Measurements from ENCODE around the gene WSCD2.
A peak's percentile ranks its signal among the peaks of the same experiment; 100 is the strongest.

The WSCD2 gene

DNA sequence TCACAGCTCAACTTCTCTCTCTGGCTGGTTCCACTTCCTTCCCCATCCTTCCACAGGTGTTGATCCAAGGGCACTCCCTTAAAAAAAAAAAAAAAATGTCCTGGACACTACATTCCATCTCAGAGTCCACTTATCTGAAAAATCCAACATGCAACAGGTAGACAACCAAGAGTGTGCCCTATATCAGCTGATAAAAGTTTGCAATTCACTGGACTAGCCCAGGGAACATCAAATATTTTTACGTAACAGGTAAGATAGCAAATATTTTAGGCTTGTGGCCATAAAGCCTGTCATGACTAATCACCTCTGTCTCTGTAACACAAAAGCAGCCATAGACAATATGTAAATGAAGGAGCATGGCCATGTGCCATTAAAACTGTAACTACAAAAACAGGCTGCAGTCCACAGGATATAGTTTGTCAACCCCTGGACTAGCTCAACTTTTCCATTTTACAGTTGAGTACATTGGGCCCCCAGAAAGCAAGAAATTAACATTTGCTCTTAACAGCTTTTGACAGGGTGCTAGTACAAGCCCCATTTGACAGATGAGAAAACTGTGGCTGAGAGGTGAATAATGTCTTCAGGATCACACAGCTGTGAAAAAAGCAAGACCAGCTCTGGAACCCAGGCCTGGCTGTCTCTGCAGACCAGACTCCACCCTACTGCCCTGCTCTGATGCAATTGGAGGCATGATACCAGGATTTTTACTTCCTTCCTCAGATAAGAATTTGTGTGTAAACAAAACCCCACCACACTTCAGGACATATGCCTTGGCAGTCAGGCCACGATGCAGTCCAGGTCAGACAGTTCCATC, 141.2 kb downstream of the WSCD2 start:
- DNase-seq (ENCODE audit: low spot score): no peak

DNA sequence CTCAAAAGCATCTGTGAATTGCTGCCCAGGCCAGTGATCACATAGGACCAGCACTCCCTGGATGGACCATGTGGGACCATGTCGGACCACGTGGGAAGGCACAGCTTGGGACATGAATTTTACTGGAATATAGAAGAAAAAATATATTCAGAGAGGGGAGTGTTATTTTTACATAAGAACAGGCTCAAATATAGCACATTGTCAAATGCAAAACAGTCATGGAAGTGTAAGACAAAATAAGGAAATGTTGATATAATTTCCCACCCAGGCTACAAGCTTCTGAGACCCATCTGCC, 141.7 kb downstream of the WSCD2 start:
- DNase-seq (ENCODE audit: low spot score): no peak

DNA sequence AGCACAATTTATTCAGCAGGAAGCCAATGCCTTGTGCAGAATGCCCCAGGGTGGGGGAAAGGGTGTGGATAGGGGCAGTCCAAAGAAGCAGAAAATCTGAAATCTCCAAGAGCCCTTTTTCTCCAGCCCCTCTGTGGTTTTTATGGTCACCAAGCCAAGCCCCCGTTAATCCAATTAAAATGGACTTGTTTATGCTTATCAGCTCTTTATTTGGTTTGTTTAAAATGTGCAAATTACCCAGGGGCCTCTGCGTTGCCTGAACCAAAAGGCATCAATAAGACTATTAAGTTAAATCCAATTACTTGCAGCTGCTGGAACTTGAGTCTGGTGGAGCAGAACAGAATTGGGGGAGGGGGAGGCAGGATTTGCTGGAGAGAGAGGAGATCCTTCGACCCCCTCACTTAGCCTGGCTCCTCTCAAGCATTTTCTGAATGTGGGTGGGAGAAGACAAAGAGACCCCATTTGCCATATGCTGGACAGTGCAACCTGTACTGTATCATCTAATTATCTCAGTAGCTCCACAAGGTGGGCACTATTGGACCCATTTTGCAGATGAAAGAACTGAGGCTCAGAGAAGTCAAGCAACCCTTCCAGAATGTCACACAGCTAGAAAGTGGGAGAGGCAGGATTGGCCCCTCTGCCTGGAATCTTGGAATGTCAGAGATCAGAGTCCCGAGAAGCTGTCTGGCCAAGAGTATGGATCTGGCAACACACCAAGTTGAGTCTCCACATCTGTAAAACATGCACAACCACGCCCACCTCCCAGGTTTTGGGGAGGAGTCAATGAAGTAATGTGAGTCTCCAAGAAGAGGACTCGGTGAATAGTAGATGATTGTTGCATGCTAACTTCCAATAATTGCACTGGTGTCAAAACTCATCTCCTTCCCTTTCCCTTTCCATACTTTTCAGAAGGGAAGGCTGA, 143.1 kb downstream of the WSCD2 start:
- no peak for DNase-seq (ENCODE audit: low spot score)

DNA sequence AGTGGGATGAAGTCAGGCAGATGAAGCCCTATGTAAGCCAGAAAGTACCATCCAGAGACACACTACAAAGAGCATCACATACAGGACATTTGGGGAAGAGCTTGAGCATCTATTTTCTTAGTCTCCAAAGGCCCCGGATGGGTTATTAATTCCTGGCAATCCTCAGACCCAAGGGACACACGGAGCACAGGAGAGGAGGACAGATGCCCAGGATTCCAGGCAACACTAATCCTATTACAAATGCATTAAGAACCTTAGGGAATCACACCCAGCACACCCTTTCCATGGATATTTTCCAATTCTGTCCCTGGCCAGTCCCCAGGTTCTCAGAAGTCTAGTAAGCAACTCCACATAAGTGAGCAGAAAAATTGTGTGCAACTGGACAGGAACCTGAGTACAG, 144.1 kb downstream of the WSCD2 start:
- no peak for DNase-seq (ENCODE audit: low spot score)

DNA sequence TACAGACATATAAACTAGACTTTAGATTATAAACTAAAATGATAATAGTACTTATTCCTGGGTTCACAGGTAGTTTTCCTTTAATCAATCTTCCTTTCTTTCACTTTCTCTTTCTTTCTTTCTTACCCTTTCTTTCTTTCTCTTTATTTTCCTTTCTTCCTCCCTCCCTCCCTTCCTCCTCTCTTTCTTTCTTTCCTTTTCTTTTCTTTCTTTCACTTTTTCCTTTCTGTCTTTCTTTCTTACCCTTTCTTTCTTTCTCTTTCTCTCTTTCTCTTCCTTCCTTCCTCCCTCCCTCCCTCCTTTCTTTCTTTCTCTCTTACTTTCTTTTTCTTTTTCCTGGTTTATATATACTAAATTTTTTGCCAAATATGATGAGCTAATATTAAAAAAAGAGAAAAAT, 148.5 kb downstream of the WSCD2 start:
- DNase-seq (ENCODE audit: low spot score): no peak

DNA sequence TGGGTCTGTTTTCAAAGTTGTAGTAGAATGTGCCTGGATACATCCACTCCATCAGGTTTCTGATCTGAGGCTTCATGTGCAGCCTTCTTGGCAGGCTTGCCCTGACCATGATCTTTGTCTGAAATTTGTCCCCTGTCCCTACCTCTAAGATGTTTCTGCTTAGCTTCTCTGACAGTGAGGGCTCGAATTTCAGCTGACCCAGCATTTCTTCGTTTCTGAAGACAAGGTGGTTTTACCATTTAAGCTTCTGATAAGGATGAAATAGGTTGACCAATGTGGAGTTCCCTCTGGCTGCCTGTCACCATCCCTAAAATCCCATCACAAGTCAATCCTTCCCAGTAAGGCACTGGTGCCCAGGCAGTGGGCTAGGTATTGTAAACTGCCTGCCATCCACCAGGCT, 153.1 kb downstream of the WSCD2 start:
- no peak for DNase-seq (ENCODE audit: low spot score)

DNA sequence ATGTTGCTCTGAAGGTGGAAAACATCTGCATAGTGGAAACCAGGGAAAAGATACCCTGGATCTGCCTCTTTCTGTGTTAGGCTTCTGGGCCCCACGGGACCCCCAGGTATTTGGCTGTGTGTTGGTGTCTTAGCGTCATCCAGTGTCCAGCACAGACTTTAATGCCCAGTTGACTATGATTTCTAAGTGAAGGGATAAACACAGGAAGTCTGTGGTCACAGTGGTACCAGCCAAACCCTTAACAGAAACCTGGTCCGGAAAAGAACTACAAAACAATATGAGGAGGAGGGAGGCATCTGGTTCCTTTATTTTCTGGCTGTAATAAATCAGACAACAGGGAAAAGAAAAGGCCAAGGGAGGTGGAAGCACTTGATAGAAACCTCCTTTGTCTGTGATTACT, 153.6 kb downstream of the WSCD2 start:
- DNase-seq (ENCODE audit: low spot score): no peak

DNA sequence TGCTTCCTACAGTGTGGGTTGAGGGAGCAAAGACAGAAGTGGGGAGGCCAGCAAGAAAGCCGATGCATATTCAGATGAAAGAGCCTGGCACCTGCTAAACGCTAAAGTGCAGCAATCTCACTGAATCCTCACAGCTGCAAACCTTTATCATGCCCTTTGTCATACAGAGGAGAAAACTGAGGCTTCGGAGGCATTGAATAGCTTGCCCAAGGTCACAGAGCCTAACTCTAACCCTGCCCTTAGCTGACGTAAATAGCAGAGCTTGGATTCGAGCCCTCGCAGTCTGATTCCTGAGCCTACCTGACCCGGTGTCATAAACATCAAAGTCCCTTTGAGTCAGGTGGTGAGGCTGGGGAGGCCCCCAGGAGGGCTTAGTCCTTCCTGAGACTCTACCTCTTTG, 155.1 kb downstream of the WSCD2 start:
- no peak for DNase-seq (ENCODE audit: low spot score)

DNA sequence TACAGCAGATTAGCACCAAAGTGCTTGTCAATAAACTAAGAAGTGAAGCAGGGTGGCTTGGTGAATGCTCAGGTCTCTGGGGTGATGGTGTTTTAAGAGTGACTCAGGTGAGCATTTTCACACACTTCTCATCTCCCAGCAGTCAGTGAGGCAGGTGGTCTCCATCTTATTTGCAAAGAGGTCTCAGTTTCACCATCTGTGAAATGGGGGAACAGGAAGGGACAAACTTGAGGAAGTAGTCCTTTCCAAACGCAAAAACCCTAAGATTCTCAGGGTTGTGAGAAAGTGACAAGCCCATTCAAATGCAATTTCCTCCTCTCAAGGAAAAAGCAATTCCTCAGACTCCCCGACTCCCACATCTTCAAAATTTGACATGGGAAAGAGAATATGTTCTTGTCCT, 155.9 kb downstream of the WSCD2 start:
- no peak for DNase-seq (ENCODE audit: low spot score)

DNA sequence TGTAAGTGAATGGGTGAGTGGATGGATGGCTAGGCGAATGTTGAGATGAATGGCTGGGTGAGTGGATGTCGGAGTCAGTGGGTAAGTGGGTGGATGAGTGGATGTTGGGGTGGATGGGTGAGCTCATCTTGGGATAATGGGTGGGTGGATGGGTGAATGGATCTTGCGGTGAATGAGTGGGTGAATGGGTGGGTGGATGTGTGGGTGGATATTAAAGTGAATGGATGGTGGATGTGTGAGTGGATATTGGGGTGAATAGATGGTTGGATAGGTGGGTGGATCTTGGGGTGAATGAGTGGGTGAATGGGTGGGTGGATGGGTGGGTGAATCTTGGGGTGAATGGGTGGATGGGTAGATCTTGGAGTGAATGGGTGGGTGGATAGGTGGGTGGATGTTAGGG, 158.1 kb downstream of the WSCD2 start:
- no peak for DNase-seq (ENCODE audit: low spot score)

DNA sequence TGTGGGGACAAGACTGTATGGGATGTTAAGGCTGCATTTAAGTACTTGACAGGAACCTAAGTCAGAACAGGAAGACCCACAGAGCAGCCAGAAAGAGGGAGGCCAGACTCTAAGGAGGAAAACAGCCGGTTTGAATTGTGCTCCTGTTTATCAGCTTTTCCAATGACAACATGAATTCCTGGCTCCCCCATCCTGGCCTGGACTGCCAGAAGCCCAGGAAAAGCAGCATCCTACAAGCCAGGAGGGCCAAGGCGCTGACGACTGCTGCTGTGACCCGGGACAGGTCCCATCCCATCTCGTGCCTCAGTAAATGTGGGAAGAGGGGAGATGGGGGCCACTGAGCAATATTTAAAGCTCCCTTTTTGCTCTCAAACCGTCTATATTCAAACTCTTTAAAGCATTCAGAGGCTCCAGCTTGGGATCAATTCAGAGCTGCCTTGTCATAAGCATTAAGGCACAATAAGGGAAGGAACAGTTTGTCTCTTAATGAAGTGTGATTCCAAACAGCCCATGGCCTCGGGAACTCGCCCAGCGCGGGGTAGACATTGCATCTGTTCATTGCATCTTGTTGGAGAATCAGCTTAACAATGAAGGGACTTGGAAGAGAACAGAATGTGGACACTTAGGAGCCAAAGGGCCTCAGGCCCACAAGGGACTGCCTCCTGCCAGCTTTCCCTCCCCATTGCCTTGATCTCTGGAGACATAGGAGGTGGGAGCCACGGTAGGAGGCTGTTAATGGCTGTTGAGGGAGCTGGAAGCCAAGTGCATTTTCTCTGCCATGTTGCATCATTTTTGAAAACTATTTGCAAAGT, 160.5 kb downstream of the WSCD2 start:
- peak; percentile 80 for DNase-seq (ENCODE audit: low spot score)

DNA sequence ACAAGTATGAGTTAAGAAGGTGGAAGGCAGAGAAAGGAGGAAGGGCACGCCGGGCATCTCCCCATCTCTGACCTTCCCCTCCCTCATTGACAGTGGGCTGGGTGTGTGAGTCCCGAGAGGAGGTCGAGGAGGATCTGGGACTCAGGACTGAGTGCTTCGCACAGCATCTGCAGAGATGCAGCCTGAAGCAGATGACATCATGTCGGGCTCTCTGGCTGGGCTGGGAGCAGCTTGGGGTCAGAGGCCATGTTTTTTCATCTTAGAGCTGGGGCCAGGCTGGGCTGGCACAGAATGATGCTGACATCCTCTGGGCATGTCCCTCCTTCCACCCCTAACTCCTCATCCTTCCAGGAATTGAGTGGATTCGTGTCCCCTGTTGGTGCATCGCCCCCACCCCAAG, 166.6 kb downstream of the WSCD2 start:
- no peak for DNase-seq (ENCODE audit: low spot score)

DNA sequence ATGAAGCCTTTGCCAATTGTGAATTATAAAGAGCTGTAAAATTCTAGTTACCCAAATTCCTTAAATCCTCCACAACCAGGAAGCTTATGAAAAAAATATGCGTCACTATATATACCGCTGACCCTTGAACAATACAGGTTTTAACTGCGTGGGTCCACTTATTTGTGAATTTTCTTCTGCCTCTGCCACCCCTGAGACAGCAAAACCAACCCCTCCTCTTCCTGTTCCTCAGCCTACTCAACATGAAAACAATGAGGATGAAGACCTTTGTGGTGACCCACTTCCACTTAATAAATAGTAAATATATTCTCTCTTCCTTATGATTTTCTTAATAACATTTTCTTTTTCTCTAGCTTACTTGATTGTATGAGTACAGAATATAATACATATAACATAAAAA, 167.9 kb downstream of the WSCD2 start:
- DNase-seq (ENCODE audit: low spot score): no peak

DNA sequence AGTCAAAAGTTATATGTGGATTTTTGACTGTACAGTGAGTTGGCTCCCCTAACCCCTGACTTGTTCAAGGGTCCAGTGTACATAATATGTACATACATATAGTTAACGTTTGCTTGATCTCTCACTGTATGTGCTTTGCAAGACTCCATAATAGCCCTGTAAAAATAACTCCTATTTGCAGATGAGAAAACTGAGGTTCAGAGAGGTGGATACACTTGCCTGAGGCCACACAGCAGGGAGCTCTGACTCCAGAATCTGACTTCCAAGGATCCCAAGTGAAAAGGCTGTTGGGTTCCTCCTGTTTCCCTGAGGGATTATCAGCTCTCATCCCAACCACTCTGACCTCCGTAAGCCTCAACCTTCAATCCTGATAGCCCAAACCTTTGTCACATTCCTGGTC, 168.3 kb downstream of the WSCD2 start:
- no peak for DNase-seq (ENCODE audit: low spot score)

DNA sequence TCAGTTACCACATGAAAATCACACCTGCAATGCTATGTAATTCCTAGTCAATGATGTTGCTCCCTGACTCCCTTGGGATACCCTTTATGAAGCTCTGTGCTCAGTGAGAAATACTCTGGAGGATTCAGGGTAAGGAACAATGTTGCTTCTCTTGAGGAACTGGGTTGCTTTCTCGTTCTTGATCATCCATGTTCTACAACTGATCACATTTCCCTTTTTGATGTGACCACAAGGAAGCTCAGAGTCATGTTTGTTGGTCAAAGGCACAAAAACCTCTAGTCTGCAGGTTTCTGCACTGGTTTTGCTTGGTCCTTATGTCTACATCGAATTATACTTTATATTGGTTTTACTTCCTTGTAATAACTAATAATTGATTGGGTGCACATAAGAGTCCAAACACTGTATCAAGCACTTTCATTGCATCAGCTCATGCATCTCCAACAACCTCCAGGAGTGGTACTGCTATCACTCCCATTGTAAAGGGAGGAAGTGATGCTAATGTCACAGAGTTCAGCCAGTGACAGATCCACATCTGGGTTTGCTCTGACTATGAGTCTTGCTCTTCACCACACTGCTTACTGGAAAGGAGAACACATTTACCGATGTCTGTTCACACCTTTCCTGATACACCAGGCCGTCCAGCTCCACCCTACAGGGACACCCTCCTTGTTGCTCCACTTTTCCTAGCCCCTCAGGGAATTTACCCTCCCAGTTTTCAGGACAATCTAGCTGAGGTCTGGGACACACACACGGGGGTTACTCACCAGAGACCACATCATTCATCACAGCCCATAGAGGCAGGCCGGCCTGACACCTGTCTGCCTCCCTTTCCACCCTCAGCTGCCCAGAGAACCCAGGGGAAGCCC, 169.0 kb downstream of the WSCD2 start:
- DNase-seq (ENCODE audit: low spot score): no peak

DNA sequence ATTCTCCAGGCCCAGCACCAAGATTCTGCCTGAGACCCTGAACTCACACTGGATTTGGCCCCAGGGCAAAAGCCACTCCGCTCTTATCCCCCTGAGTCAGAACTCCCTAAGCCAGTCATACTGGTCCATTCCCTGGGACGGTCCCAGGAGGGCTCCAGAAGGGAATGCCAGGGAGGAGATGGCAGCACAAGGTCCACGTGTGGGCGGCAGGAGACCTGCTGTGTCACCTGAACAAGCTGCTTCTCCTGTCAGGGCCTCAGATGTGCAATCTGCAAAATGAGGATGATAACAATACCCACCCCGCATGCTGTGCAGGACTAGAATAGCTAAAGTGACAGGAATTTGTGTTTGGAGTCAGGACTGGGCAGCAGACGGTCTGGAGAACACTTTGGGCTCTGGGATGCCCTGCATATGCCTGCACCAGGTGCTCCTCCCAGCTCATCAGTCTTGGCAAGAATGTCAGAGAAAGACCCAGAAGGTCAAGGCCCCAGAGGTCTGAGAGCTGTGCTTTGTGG, 169.7 kb downstream of the WSCD2 start:
- DNase-seq (ENCODE audit: low spot score): peak; percentile 72

DNA sequence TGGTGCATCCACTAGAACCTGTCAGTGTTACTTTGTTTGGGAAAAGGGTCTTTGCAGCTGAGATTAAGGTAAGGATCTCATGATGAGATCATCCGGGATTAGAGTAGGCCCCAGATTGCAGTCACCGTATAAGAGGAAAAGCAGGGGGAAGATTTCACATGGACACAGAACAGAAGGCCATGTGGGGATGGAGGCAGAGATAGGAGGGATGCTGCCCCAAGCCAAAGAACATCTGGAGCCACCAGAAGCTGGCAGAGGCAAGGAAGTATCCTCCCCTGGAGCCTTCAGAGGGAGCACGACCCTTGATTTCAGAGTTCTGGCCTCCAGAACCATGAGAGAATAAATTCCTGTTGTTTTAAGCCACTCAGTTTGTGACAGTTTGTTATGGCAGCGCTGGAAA, 170.4 kb downstream of the WSCD2 start:
- DNase-seq (ENCODE audit: low spot score): no peak

All from cerebellar cortex (tissue), 1 donor.